ENCODE results near the gene MRAS. TPM values are rescaled to one million over a fixed set of nuclear protein-coding genes. Genes with fewer than 3 reads are reported as not detected.

MRAS gene
- total RNA-seq, result 19.9 and 27.9 TPM in 2 replicates

DNA sequence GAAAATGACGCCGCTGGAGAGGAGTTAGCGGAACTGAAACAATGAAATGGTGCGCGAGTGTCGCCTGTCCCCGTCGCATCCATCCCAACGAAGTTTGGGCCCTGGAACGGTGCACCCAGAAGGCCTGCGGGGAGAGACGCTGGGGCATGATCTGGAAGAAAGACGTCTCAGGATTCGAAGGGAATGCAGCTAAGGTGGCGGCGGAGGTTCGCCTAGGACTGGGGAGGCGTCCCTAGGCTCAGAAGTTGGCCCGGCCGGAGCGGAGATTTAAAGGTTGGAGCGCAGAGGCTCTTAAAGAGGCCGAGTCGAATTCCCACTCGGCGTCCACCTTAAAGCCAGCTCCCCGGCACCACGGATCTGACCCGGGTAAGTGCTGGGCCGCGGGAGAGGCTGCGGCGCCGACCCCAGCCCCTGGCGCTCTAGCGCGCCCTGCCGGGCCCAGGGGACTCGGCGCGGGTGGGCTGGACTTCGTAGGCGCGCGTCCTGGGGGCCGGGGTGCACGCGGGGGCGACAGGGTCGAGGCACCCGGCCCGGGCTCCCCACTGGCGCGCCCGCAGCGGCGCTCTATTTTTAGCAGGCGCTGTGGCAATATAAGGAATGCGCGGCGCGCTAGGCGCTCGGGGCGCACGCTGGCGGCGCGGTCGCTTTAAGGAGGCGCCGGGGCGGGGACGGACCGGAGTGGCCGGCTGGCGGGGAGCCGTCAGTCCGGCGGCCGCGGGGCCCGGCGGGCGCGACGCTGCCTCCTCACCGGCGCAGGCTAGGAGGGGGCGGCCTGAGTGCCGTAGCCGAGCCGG lies at the start of gene MRAS:
MRAS (plus strand) TSS at position 620 of the 794 bp plus-strand sequence. CDS start 24,305 bp downstream, outside the sequence.

DNA sequence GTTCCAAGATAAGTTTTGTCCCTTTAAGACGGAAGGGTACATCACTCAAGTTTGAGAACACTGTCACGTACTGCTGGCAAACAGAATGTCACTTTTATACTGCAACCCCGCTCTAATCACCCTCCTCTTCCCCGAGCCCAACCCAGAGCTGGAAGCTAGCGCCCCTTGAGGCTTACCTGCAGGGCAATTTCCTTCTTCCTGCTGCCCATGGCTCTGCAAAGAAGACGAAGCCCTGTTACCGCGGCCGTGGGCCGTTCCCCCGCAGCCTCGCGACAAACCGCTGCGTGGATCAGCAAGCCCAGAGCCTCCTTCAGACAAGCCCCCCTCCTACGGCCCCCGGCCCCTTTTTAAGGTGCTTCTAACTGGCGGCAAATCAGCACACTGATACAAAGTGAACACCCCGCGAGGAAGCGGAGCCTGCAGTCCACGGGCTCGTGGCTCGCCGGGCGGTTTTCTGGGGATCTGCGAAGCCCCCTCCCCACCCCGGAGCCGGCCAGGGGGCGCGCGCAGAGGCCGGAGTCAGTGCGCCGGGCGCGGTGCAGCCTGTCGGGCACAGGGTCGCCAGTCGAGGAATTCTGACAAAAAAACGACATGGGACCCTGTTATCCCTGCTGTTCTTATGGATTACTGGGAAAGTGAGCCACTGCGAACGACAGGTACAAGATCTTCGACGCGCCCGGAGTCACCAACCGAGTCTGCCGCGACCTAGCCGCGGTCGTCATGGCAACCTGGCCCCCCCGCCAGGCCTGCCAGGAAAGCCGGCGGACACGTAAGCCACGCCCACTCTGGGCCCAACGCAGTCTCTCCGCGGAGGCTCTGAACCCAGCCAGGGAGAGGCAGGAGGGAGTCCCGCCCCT lies 19.0 kb upstream of the MRAS start, which contains the start of gene NME9:
NME9 (minus strand) TSS at position 725 of the 857 bp plus-strand sequence; CDS start at position 209, 516 bp downstream.

DNA sequence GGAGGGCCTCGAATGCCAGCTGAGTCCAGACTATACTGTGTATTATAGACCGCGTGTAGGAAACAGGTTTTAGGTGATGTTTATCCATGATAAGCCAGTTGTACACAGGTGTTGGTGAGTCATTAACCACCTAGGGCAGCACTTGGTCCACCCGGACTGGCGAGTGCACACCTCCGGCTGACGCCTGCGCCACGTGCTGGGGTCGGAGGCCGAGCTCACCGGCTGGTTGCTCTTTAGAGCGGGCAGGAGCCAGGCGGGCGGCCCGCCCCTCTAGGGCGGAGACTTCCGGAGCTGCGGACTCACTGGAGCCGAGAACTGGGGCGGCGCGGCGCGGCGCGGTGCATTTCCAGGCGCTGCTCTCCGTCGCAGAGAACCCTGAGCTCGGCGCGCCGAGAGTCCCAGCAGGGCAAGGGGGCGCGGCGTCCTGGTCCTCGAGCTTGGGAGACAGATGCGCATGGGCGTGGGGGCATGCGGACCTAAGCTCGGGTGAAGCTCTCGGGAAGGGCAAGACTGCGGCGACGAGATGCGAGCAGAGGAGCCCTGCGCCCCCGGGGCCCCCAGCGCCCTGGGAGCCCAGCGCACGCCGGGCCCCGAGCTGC lies 86.0 kb downstream of the MRAS start, which contains the start of gene ESYT3:
ESYT3 (plus strand) TSS at position 341 of the 599 bp plus-strand sequence; CDS start at position 524, 183 bp downstream.

Other genes with a start within 250 kb of the MRAS start
- 15.8 and 27.2 TPM in 2 replicates for gene DZIP1L, start 233.0 kb upstream of the MRAS start, total RNA-seq
- gene A4GNT, start 216.2 kb upstream of the MRAS start, total RNA-seq, result not detected in 2 replicates
- 11.8 and 13.7 TPM in 2 replicates for gene DBR1, start 173.7 kb upstream of the MRAS start, total RNA-seq
- gene ARMC8, start 161.3 kb upstream of the MRAS start, total RNA-seq, result 84.5 and 87.8 TPM in 2 replicates
- not detected in 2 replicates for gene NME9, start 18.7 kb upstream of the MRAS start, total RNA-seq
- gene ESYT3, start 86.0 kb downstream of the MRAS start, total RNA-seq, result under 0.01 and 1.4 TPM in 2 replicates
- gene CEP70, start 245.7 kb downstream of the MRAS start, total RNA-seq, result 14.3 and 16.0 TPM in 2 replicates